WTC11 (cell line): ENCODE data around the gene TRIM41.
A peak's percentile ranks its signal among the peaks of the same experiment; 100 is the strongest.

Experiments
- CTCF ChIP-seq: fragments of 200-600 bp; IDR thresholded peaks from 2 replicates; pipeline ENCODE4 v1.8.0; 2022; ENCODE audit warnings: antibody characterized with exemption
- ESRRA ChIP-seq: sonication (generic); formaldehyde crosslinking; IDR thresholded peaks from 2 replicates; pipeline ENCODE4 v1.8.1; 2022; ENCODE audit warnings: mild to moderate bottlenecking, missing genetic modification reagents, borderline replicate concordance
- FOXJ3 ChIP-seq: sonication (generic); formaldehyde crosslinking; IDR thresholded peaks from 2 replicates; pipeline ENCODE4 v1.9.0; 2021; ENCODE audit warnings: missing genetic modification reagents, mild to moderate bottlenecking, borderline replicate concordance
- FOXP4 ChIP-seq: sonication (generic); formaldehyde crosslinking; IDR thresholded peaks from 2 replicates; pipeline ENCODE4 v1.8.0; 2022; ENCODE audit warnings: mild to moderate bottlenecking, missing genetic modification reagents
- JUN ChIP-seq: sonication (generic); formaldehyde crosslinking; IDR thresholded peaks from 2 replicates; pipeline ENCODE4 v1.8.0; 2023; ENCODE audit warnings: mild to moderate bottlenecking, missing genetic modification reagents
- KAT7 ChIP-seq: sonication (generic); formaldehyde crosslinking; IDR thresholded peaks from 2 replicates; pipeline ENCODE4 v1.8.1; 2023; ENCODE audit warnings: missing genetic modification reagents, mild to moderate bottlenecking, borderline replicate concordance
- MAX ChIP-seq: sonication (generic); formaldehyde crosslinking; IDR thresholded peaks from 2 replicates; pipeline ENCODE4 v1.8.0; 2022; ENCODE audit warnings: mild to moderate bottlenecking, missing genetic modification reagents
- SOX15 ChIP-seq: fragments of 250-450 bp; sonication (Bioruptor Pico); IDR thresholded peaks from 2 replicates; pipeline ENCODE4 v1.9.0; 2021; ENCODE audit warnings: mild to moderate bottlenecking
- SP1 ChIP-seq: sonication (generic); formaldehyde crosslinking; conservative IDR thresholded peaks from 2 replicates; pipeline ENCODE4 v1.8.1; 2022; ENCODE audit warnings: missing genetic modification reagents
- ZBTB21 ChIP-seq: sonication (generic); formaldehyde crosslinking; IDR thresholded peaks from 2 replicates; pipeline ENCODE4 v1.8.1; 2023; ENCODE audit warnings: mild to moderate bottlenecking, missing genetic modification reagents, borderline replicate concordance
- ZNF281 ChIP-seq: sonication (generic); formaldehyde crosslinking; IDR thresholded peaks from 2 replicates; pipeline ENCODE4 v1.8.0; 2023; ENCODE audit warnings: mild to moderate bottlenecking, missing genetic modification reagents
- ZNF317 ChIP-seq: sonication (generic); formaldehyde crosslinking; IDR thresholded peaks from 2 replicates; pipeline ENCODE4 v1.8.1; 2023; ENCODE audit warnings: low read depth, mild to moderate bottlenecking, moderate library complexity, missing genetic modification reagents, borderline replicate concordance

DNA sequence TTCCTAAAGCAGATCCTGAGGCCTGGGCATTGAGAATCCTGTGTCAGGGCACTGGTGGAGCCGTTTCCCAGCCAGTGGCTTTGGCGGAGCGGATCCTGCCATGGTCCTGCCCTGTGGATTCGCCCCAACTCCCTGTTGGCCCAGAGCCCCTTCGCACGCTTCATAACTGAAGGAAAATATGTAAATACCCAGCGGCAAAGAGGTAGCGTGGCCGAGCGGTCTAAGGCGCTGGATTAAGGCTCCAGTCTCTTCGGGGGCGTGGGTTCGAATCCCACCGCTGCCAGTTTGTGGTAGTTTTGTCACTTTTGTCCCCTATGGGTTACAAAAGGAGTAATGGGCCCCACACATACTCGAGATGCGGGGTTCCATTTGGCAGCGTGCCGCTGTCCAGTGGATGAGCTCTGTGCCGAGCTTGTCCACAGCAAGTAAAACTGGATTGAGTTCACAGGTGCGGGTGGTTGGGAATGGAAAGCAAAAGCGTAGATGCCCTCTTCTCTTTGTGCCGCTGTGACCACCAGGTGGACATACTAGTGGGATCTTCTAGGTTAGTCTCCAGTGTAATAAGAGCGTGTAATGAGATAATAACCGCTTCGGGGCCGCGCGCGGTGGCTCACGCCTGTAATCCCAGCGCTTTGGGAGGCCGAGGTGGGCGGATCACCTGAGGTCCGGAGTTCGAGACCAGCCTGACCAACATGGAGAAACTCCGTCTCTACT lies 35.4 kb upstream of the TRIM41 start:
- TF ChIP-seq CTCF = no peak
- no peak for TF ChIP-seq FOXJ3 (CRISPR knock-in tag)
- TF ChIP-seq ZBTB21 (CRISPR knock-in tag) = peak; percentile 70; the same call in 1 of the 2 replicates
- TF ChIP-seq KAT7 (CRISPR knock-in tag) = no peak
- no peak for TF ChIP-seq ZNF281 (CRISPR knock-in tag)
- TF ChIP-seq MAX (CRISPR knock-in tag) = no peak
- TF ChIP-seq FOXP4 (CRISPR knock-in tag) = 0 out of 2 replicates have a peak, but pooled peaks have one; percentile 26
- no peak for TF ChIP-seq ZNF317 (CRISPR knock-in tag)
- TF ChIP-seq JUN (CRISPR knock-in tag) = no peak
- no peak for TF ChIP-seq ESRRA (CRISPR knock-in tag)
- no peak for TF ChIP-seq SP1 (CRISPR knock-in tag)
- TF ChIP-seq SOX15 (CRISPR knock-in tag) = no peak
